T-helper 1 cell treated with Interleukin-12 subunit alpha and Interleukin-12 subunit beta and Interleukin-4 antibody, amounts not matched to agents 30 μg/mL and 1 μg/mL, for 36 hours (primary cell): ENCODE results near the gene RANBP1.

Experiments used
- H3K27ac Mint-ChIP-seq: one replicate; pipeline ENCODE4 v1.8.0; 2021; ENCODE audit warnings: mild to moderate bottlenecking, mixed read lengths
- H3K27me3 Mint-ChIP-seq: one replicate; pipeline ENCODE4 v1.8.0; 2021; ENCODE audit warnings: low read depth, mixed read lengths
- H3K36me3 Mint-ChIP-seq: one replicate; pipeline ENCODE4 v1.8.0; 2021; ENCODE audit warnings: low read depth, mixed read lengths
- H3K4me1 Mint-ChIP-seq: one replicate; pipeline ENCODE4 v1.8.0; 2021; ENCODE audit warnings: low read depth, mixed read lengths
- H3K4me3 Mint-ChIP-seq: one replicate; pipeline ENCODE4 v1.8.0; 2021; ENCODE audit warnings: mild to moderate bottlenecking, moderate library complexity, mixed read lengths
- H3K9me3 Mint-ChIP-seq: one replicate; pipeline ENCODE4 v1.8.0; 2021; ENCODE audit warnings: mixed read lengths

RANBP1 gene

GRCh38 chr22:20118300-20119020, 2.6 kb downstream of the RANBP1 start:
- Mint-ChIP-seq H3K4me1 (peaks cover 21% of the 10 kb centered on the region), H3K27me3 (no peaks in the 10 kb centered on the region), H3K4me3 (peak overlapping the region; percentile 88), H3K27ac (peak overlapping the region; percentile 86), H3K36me3 (peaks cover 30% of the 10 kb centered on the region), H3K9me3 (no peaks in the 10 kb centered on the region)

- H3K27me3 Mint-ChIP-seq: no peaks in the 10 kb centered on the region
- peaks cover 15% of the 10 kb centered on the region for H3K4me1 Mint-ChIP-seq
- no peaks in the 10 kb centered on the region for H3K9me3 Mint-ChIP-seq
- H3K27ac Mint-ChIP-seq: no peak overlapping the region
- H3K4me3 Mint-ChIP-seq: no peak overlapping the region
- H3K36me3 Mint-ChIP-seq: peaks cover 27% of the 10 kb centered on the region
Measured at GRCh38 chr22:20121856-20122415, 6.0 kb downstream of the RANBP1 start.

- no peak overlapping the region for H3K4me3 Mint-ChIP-seq
- no peaks in the 10 kb centered on the region for H3K9me3 Mint-ChIP-seq
- peaks cover 25% of the 10 kb centered on the region for H3K36me3 Mint-ChIP-seq
- H3K27me3 Mint-ChIP-seq: no peaks in the 10 kb centered on the region
- H3K27ac Mint-ChIP-seq: no peak overlapping the region
- peaks cover 14% of the 10 kb centered on the region for H3K4me1 Mint-ChIP-seq
Measured at GRCh38 chr22:20123366-20124082, 7.6 kb downstream of the RANBP1 start.

GRCh38 chr22:20124083-20124787, 8.3 kb downstream of the RANBP1 start:
- Mint-ChIP-seq H3K4me3 (no peak overlapping the region), H3K36me3 (peaks cover 22% of the 10 kb centered on the region), H3K27me3 (no peaks in the 10 kb centered on the region), H3K27ac (no peak overlapping the region), H3K9me3 (no peaks in the 10 kb centered on the region), H3K4me1 (peaks cover 11% of the 10 kb centered on the region)

- Mint-ChIP-seq H3K36me3 (peaks cover 14% of the 10 kb centered on the region), H3K4me3 (no peak overlapping the region), H3K9me3 (no peaks in the 10 kb centered on the region), H3K4me1 (peaks cover 8% of the 10 kb centered on the region), H3K27ac (peak overlapping the region; percentile 7), H3K27me3 (no peaks in the 10 kb centered on the region)
Measured at GRCh38 chr22:20125201-20126174, 9.6 kb downstream of the RANBP1 start.

GRCh38 chr22:20126284-20127029, 10.6 kb downstream of the RANBP1 start:
- Mint-ChIP-seq H3K27ac (no peak overlapping the region), H3K9me3 (no peaks in the 10 kb centered on the region), H3K36me3 (peaks cover 14% of the 10 kb centered on the region), H3K4me3 (no peak overlapping the region), H3K27me3 (no peaks in the 10 kb centered on the region), H3K4me1 (peaks cover 8% of the 10 kb centered on the region)

GRCh38 chr22:20127318-20127868, 11.5 kb downstream of the RANBP1 start:
- no peak overlapping the region for H3K4me3 Mint-ChIP-seq
- peaks cover 14% of the 10 kb centered on the region for H3K36me3 Mint-ChIP-seq
- no peak overlapping the region for H3K27ac Mint-ChIP-seq
- peaks cover 4% of the 10 kb centered on the region for H3K4me1 Mint-ChIP-seq
- no peaks in the 10 kb centered on the region for H3K9me3 Mint-ChIP-seq
- H3K27me3 Mint-ChIP-seq: no peaks in the 10 kb centered on the region

- Mint-ChIP-seq H3K36me3 (peaks cover 12% of the 10 kb centered on the region), H3K27me3 (no peaks in the 10 kb centered on the region), H3K9me3 (no peaks in the 10 kb centered on the region), H3K27ac (no peak overlapping the region), H3K4me1 (peaks cover 5% of the 10 kb centered on the region), H3K4me3 (no peak overlapping the region)
Measured at GRCh38 chr22:20127869-20128618, 12.1 kb downstream of the RANBP1 start.

- peaks cover 10% of the 10 kb centered on the region for H3K36me3 Mint-ChIP-seq
- peaks cover 7% of the 10 kb centered on the region for H3K4me1 Mint-ChIP-seq
- H3K27ac Mint-ChIP-seq: no peak overlapping the region
- H3K27me3 Mint-ChIP-seq: no peaks in the 10 kb centered on the region
- H3K4me3 Mint-ChIP-seq: no peak overlapping the region
- no peaks in the 10 kb centered on the region for H3K9me3 Mint-ChIP-seq
Measured at GRCh38 chr22:20128619-20128901, 12.7 kb downstream of the RANBP1 start.

GRCh38 chr22:20128902-20129746, 13.2 kb downstream of the RANBP1 start:
- Mint-ChIP-seq H3K4me3 (peak overlapping the region; percentile 21), H3K27me3 (no peaks in the 10 kb centered on the region), H3K4me1 (peaks cover 10% of the 10 kb centered on the region), H3K27ac (no peak overlapping the region), H3K36me3 (peaks cover 4% of the 10 kb centered on the region), H3K9me3 (no peaks in the 10 kb centered on the region)

GRCh38 chr22:20129747-20130014, 13.8 kb downstream of the RANBP1 start:
- Mint-ChIP-seq H3K27ac (no peak overlapping the region), H3K4me3 (no peak overlapping the region), H3K9me3 (no peaks in the 10 kb centered on the region), H3K27me3 (no peaks in the 10 kb centered on the region), H3K36me3 (peaks cover 4% of the 10 kb centered on the region), H3K4me1 (peaks cover 10% of the 10 kb centered on the region)

GRCh38 chr22:20130319-20130718, 14.4 kb downstream of the RANBP1 start:
- Mint-ChIP-seq H3K36me3 (peaks cover 4% of the 10 kb centered on the region), H3K27ac (peak overlapping the region; percentile 67), H3K27me3 (no peaks in the 10 kb centered on the region), H3K4me1 (peaks cover 10% of the 10 kb centered on the region), H3K9me3 (no peaks in the 10 kb centered on the region), H3K4me3 (peak overlapping the region; percentile 62)
